ENCODE data around the gene TTBK1. TPM values are rescaled to one million over a fixed set of nuclear protein-coding genes. Genes with fewer than 3 reads are reported as not detected.

Gene TTBK1
- total and polyA plus RNA-seq, 10 of the 15 experiments (the other 5 are each of a cell fraction or from before 2014, with no cell fraction given) = 0.05 to 0.27 TPM; not detected in 8

GRCh38 chr6:43291708-43292107 lies 48.4 kb downstream of the TTBK1 start (continued):
- TF ChIP-seq FOS (IDR thresholded peaks at IDR 0.05; ENCODE audit: borderline replicate concordance, extremely low read depth, insufficient read length) = no peak

GRCh38 chr6:43292341-43292740 lies 49.1 kb downstream of the TTBK1 start:
- H3K9ac ChIP-seq (ENCODE audit: control insufficient read depth, insufficient read depth, low read length) = no peak overlapping the region
- no peak overlapping the region for H3K4me3 ChIP-seq
- no peak overlapping the region for H3K4me2 ChIP-seq (ENCODE audit: control insufficient read depth, insufficient read depth)
- H2AFZ ChIP-seq (ENCODE audit: control insufficient read depth, low read depth, low read length) = no peak overlapping the region
- WGBS (ENCODE audit: insufficient coverage, insufficient replicate concordance, low lambda C conversion rate, missing lambda C conversion rate) = 45% methylated on average over 6 of the region's 6 CpGs
- ATAC-seq (no peak), FAIRE-seq (no peak), DNase-seq (ENCODE audit: low read depth, low spot score) (no peak)
- TF ChIP-seq CHD4 (IDR thresholded peaks at IDR 0.05) (no peak), SP1 (IDR thresholded peaks at IDR 0.05; ENCODE audit: low read depth, low read length) (no peak), NRF1 (conservative IDR thresholded peaks at IDR 0.05; ENCODE audit: low read depth, low read length) (no peak), LARP7 (IDR thresholded peaks at IDR 0.05) (no peak), RCOR1 (conservative IDR thresholded peaks at IDR 0.05; ENCODE audit: low read depth, low read length) (no peak), FOXM1 (IDR thresholded peaks at IDR 0.05; ENCODE audit: low read depth, low read length) (no peak), YBX1 (IDR thresholded peaks at IDR 0.05) (no peak)
- POLR2A ChIA-PET = interaction anchor here (0.7 kb wide), 1 partner anchor 210 kb away, joined by 5 read pairs; no protein-coding TSS in a partner anchor
- CTCF ChIA-PET = interaction anchor here (0.6 to 2.3 kb wide), 3 partner anchors 16 to 1194 kb away, joined by 3 to 8 read pairs (median 4); partner anchors contain the start of gene CRIP3
- no peaks in the 10 kb centered on the region for H3K4me1 ChIP-seq (ENCODE audit: control insufficient read depth, insufficient read depth, low read length)
- no TSS peak for BruUV-seq (replicated peaks)
- no peaks in the 10 kb centered on the region; a peak in 2 of 4 replicates for H3K27me3 ChIP-seq (replicated peaks in 1 of 2; ENCODE audit: control insufficient read depth in 2 of 2, insufficient read depth in 2 of 2, low read length in 1 of 2)
- intact Hi-C loops (cut with micrococcal nuclease; ENCODE audit: unreplicated experiment) = no loop called here
- H3K27ac ChIP-seq (ENCODE audit: control insufficient read depth, insufficient read depth) = no peak overlapping the region
- no peaks in the 10 kb centered on the region for H4K20me1 ChIP-seq (ENCODE audit: control insufficient read depth, insufficient read depth)
- RAD21 ChIA-PET (ENCODE audit: unreplicated experiment) = interaction anchor here (0.6 to 0.7 kb wide), 2 partner anchors 54 to 57 kb away, joined by 3 to 5 read pairs; no protein-coding TSS in a partner anchor
- SMC1A ChIA-PET (ENCODE audit: uncharacterized antibody, unreplicated experiment) = interaction anchor here (0.6 to 1.6 kb wide), 4 partner anchors 14 to 224 kb away, joined by 3 to 4 read pairs (median 4); partner anchors contain the start of genes POLR1C and YIPF3
- H3K79me2 ChIP-seq (ENCODE audit: control insufficient read depth, insufficient read depth, low read length) = no peaks in the 10 kb centered on the region
- H3K9me3 ChIP-seq (replicated peaks; ENCODE audit: control insufficient read depth, insufficient read depth, low read length) = no peaks in the 10 kb centered on the region; the same call in 2 of the 3 replicates
- no peaks in the 10 kb centered on the region for H3K36me3 ChIP-seq (ENCODE audit: control insufficient read depth in 2 of 2, insufficient read depth in 2 of 2, low read length in 1 of 2)
- in situ Hi-C loops (cut with MboI) = no loop called here

Measured in GM12878 (cell line).